Measurements from ENCODE around the gene SHC3. TPM values are rescaled to one million over a fixed set of nuclear protein-coding genes. Genes with fewer than 3 reads are reported as not detected.
A peak's percentile ranks its signal among the peaks of the same experiment; 100 is the strongest.

Gene SHC3
- total and polyA plus RNA-seq, 2 of the 4 experiments (the other 2 are of a cell fraction): 4.5 to 13.3 TPM

DNA sequence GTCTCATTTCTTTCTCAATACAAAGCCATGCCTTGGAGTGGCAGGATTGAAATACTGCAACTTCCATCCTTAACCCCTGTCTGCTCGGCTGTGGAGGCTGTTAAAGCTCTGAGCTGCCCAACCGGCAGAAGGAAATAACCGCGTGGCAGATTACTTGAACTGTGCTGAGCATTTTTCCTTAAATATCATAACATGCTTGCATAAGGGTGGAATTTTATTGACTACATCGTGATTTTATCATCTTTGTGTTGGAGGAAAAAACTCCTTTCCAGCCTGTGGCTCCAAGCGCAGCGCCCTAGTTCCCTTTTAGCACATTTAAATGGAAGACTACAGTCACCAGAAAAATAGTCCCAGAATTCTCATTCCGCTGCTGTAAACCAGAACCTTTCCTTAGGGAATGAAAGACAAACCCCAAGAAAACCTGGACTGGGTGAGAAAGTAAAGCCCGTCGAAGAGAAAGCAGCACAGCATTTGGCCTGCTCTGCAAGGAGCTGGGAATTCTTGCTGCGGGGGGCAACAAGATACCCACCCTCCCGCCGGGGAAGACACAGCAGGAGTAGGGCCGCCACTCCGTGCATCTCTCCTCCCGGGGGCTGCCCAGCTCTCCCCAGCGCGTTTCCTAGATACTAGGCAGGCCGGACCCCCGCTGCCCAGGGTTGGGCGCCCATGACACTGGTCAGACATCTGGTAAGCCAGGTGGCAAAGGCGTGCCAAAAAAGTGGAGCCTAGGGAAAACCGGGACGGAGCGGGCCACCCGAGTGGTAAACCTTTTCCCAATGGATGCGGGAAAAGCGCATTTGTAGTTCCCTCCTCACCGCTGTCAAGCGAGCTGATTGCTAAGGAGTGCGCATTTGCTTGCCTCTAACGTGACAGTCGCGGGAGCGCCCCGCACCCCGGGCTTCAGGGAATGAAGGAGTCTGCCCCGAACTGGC lies 1.3 kb downstream of the SHC3 start:
- ChIA-PET CTCF (interaction anchor here (0.9 kb wide), 1 partner anchor 102 kb away, joined by 3 read pairs; no protein-coding TSS in a partner anchor), POLR2A (ENCODE audit: unreplicated experiment) (no interaction called here)
- H2BK20ac ChIP-seq (ENCODE audit: low read depth, low read length): no peak overlapping the region
- H3K4me1 ChIP-seq (ENCODE audit: control insufficient read depth, insufficient read depth, low read length): peaks cover 11% of the 10 kb centered on the region
- peak overlapping the region; percentile 46 for H2BK5ac ChIP-seq (ENCODE audit: low read depth, low read length, poor library complexity, severe bottlenecking)
- peak overlapping the region; percentile 85 for H3K27ac ChIP-seq (ENCODE audit: insufficient read depth, low read length)
- peak overlapping the region; percentile 21; the same call in 1 of the 2 replicates for H2BK120ac ChIP-seq (ENCODE audit: low read depth, low read length)
- peak; percentile 58 for DNase-seq
- H3K23ac ChIP-seq (ENCODE audit: low read depth, low read length): peak overlapping the region; percentile 86
- H3K18ac ChIP-seq (ENCODE audit: low read depth, low read length): peak overlapping the region; percentile 80
- peak overlapping the region in 1 of 2 experiments; percentile 27; a peak in 1 of 4 replicates for H4K8ac ChIP-seq (ENCODE audit: low read depth in 2 of 2, low read length in 2 of 2)
- peaks cover 19 to 49% of the 10 kb centered on the region in 2 experiments for H3K79me1 ChIP-seq (ENCODE audit: low read depth in 1 of 2, low read length in 2 of 2)
- 20% methylated on average over 1 of the region's 38 CpGs; no CpG with 5 or more reads in 1 of the 2 experiments for WGBS, 2 experiments (ENCODE audit: extremely low coverage in 2 of 2, insufficient read length in 1 of 2)
- no peaks in the 10 kb centered on the region for H3K9me3 ChIP-seq (ENCODE audit: control insufficient read depth, insufficient read depth, low read length)
- no peak overlapping the region for H2BK15ac ChIP-seq (ENCODE audit: low read depth, low read length)
- peak overlapping the region; percentile 20 for H3K14ac ChIP-seq (replicated peaks; ENCODE audit: low read depth, low read length)
- peaks cover 9% of the 10 kb centered on the region for H3K9me1 ChIP-seq (ENCODE audit: insufficient read depth, low read length)
- peaks cover 8% of the 10 kb centered on the region for H4K20me1 ChIP-seq (ENCODE audit: insufficient read depth, low read length)
- peak overlapping the region; percentile 93 for H3K9ac ChIP-seq (ENCODE audit: low read depth, low read length)
- peak overlapping the region; percentile 60 for H4K91ac ChIP-seq (ENCODE audit: insufficient read depth, low read depth, low read length)
- peak overlapping the region; percentile 96 for H3K4me2 ChIP-seq (ENCODE audit: low read depth, low read length)
- H3K36me3 ChIP-seq (ENCODE audit: control insufficient read depth, insufficient read depth, low read length): no peaks in the 10 kb centered on the region
- H3K27me3 ChIP-seq (ENCODE audit: control insufficient read depth, insufficient read depth, low read length): no peaks in the 10 kb centered on the region
- dilution Hi-C loops (cut with HindIII; ENCODE audit: low sequenced_read_pairs, unreplicated experiment) (no loop called here), intact Hi-C loops (cut with micrococcal nuclease) (loop anchor here (1.0 to 10.0 kb wide), 7 partner anchors 98 to 585 kb away; partner anchors contain the start of gene CKS2), in situ Hi-C loops (cut with MboI; ENCODE audit: low sequenced_read_pairs) (no loop called here)
- peak; percentile 11; the same call in 1 of the 2 replicates for ATAC-seq (ENCODE audit: low read depth)
- no peak; the same call in 1 of the 2 replicates for TF ChIP-seq MXI1 (IDR thresholded peaks at IDR 0.05; ENCODE audit: borderline replicate concordance, low read depth, low read length)
- peak; percentile 2; the same call in 1 of the 2 replicates for TF ChIP-seq RAD21 (IDR thresholded peaks at IDR 0.05; ENCODE audit: low read length)
- TF ChIP-seq, protein P1, sequence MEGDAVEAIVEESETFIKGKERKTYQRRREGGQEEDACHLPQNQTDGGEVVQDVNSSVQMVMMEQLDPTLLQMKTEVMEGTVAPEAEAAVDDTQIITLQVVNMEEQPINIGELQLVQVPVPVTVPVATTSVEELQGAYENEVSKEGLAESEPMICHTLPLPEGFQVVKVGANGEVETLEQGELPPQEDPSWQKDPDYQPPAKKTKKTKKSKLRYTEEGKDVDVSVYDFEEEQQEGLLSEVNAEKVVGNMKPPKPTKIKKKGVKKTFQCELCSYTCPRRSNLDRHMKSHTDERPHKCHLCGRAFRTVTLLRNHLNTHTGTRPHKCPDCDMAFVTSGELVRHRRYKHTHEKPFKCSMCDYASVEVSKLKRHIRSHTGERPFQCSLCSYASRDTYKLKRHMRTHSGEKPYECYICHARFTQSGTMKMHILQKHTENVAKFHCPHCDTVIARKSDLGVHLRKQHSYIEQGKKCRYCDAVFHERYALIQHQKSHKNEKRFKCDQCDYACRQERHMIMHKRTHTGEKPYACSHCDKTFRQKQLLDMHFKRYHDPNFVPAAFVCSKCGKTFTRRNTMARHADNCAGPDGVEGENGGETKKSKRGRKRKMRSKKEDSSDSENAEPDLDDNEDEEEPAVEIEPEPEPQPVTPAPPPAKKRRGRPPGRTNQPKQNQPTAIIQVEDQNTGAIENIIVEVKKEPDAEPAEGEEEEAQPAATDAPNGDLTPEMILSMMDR (conservative IDR thresholded peaks at IDR 0.05; ENCODE audit: low read depth, low read length): 0 out of 2 replicates have a peak, but pooled peaks have one; percentile 1
- no peak for TF ChIP-seq POLR2A (IDR thresholded peaks at IDR 0.05; ENCODE audit: low read depth, low read length)
- TF ChIP-seq BHLHE40 (IDR thresholded peaks at IDR 0.05; ENCODE audit: low read depth, low read length): no peak
- H3K56ac ChIP-seq (ENCODE audit: extremely low read depth, insufficient read depth, low read length): peak overlapping the region; percentile 36; the same call in 1 of the 2 replicates
- H4K5ac ChIP-seq (ENCODE audit: low read depth, low read length): peak overlapping the region; percentile 67
- H2AFZ ChIP-seq (replicated peaks; ENCODE audit: low read length, poor library complexity): peak overlapping the region; percentile 80
- peak overlapping the region; percentile 41 for H3K4ac ChIP-seq (ENCODE audit: low read depth, low read length)
- H2AK5ac ChIP-seq (ENCODE audit: low read depth, low read length): no peak overlapping the region
- H2AK9ac ChIP-seq (replicated peaks; ENCODE audit: low read depth, low read length, poor library complexity): peak overlapping the region; percentile 86
- no TSS peak for BruUV-seq (replicated peaks)
- H3K4me3 ChIP-seq (ENCODE audit: insufficient read depth, low read depth, low read length): peak overlapping the region; percentile 87
